ENCODE results near the gene STARD5. TPM values are rescaled to one million over a fixed set of nuclear protein-coding genes. Genes with fewer than 3 reads are reported as not detected.
A peak's percentile ranks its signal among the peaks of the same experiment; 100 is the strongest.

STARD5 gene
- total RNA-seq, 4 donors from 2014 or later = 37.8 to 39.6 (median 38.7) TPM

GRCh38 chr15:81268340-81268739, 55.6 kb downstream of the STARD5 start:
- Histone ChIP-seq H3K27me3 (no peaks in the 10 kb centered on the region), H3K4me1 (peaks cover 0 to 16% (median 7%) of the 10 kb centered on the region in 4 donors), H3K27ac (no peak overlapping the region), H3K4me3 (no peak overlapping the region), H3K36me3 (no peaks in the 10 kb centered on the region), H3K9me3 (no peaks in the 10 kb centered on the region)
- no peak for DNase-seq
- TF ChIP-seq POLR2A (IDR thresholded peaks at IDR 0.05) (no peak), CTCF (IDR thresholded peaks at IDR 0.05) (no peak)

- TF ChIP-seq CTCF (IDR thresholded peaks at IDR 0.05) (peak; percentile 72 to 90 (median 80)), POLR2A (IDR thresholded peaks at IDR 0.05) (no peak)
- Histone ChIP-seq H3K27ac (no peak overlapping the region), H3K4me1 (peaks cover 0 to 16% (median 7%) of the 10 kb centered on the region in 4 donors), H3K36me3 (no peaks in the 10 kb centered on the region), H3K9me3 (no peaks in the 10 kb centered on the region), H3K27me3 (no peaks in the 10 kb centered on the region), H3K4me3 (peak overlapping the region in 2 of 4 donors; percentile 18 to 21)
- peak; percentile 81 to 92 (median 82) for DNase-seq
Measured at GRCh38 chr15:81265944-81266775, 57.8 kb downstream of the STARD5 start.

GRCh38 chr15:81265256-81265943, 58.5 kb downstream of the STARD5 start:
- Histone ChIP-seq H3K27ac (no peak overlapping the region), H3K36me3 (no peaks in the 10 kb centered on the region), H3K27me3 (no peaks in the 10 kb centered on the region), H3K4me3 (peak overlapping the region in 2 of 4 donors; percentile 1 to 21), H3K9me3 (no peaks in the 10 kb centered on the region), H3K4me1 (peaks cover 0 to 16% (median 7%) of the 10 kb centered on the region in 4 donors)
- TF ChIP-seq POLR2A (IDR thresholded peaks at IDR 0.05) (no peak), CTCF (IDR thresholded peaks at IDR 0.05) (no peak)
- no peak for DNase-seq

- H3K36me3 ChIP-seq = no peaks in the 10 kb centered on the region
- TF ChIP-seq CTCF (IDR thresholded peaks at IDR 0.05) (no peak), POLR2A (IDR thresholded peaks at IDR 0.05) (no peak)
- H3K4me1 ChIP-seq = peaks cover 0 to 16% (median 7%) of the 10 kb centered on the region in 4 donors
- no peak for DNase-seq
- no peak overlapping the region for H3K4me3 ChIP-seq
- H3K27ac ChIP-seq = no peak overlapping the region
- no peaks in the 10 kb centered on the region for H3K9me3 ChIP-seq
- H3K27me3 ChIP-seq = no peaks in the 10 kb centered on the region
Measured at GRCh38 chr15:81264072-81264857, 59.7 kb downstream of the STARD5 start.

- Histone ChIP-seq H3K27me3 (no peaks in the 10 kb centered on the region), H3K27ac (no peak overlapping the region), H3K4me1 (peaks cover 0 to 16% (median 7%) of the 10 kb centered on the region in 4 donors), H3K9me3 (no peaks in the 10 kb centered on the region), H3K4me3 (no peak overlapping the region), H3K36me3 (no peaks in the 10 kb centered on the region)
- DNase-seq = no peak
- TF ChIP-seq POLR2A (IDR thresholded peaks at IDR 0.05) = no peak
- no peak for TF ChIP-seq CTCF (IDR thresholded peaks at IDR 0.05)
Measured at GRCh38 chr15:81263477-81263876, 60.5 kb downstream of the STARD5 start.

Measured in Peyer's patch (tissue), 4 donors.